HCT116 (cell line): ENCODE results near the gene AURKA.

ENCODE experiments used
- CEBPB ChIP-seq: IDR thresholded peaks from 2 replicates; pipeline ENCODE4 v1.6.1; 2012; ENCODE audit warnings: low read depth
- CTCF ChIP-seq, 3 experiments: fragments of 200-600 bp in 1 of 3; sonication (generic) in 1 of 3; IDR thresholded peaks in 2 of 3; conservative IDR thresholded peaks in 1 of 3; 2 replicates each; pipeline ENCODE4 v1.5.1; 2012 to 2017; ENCODE audit warnings: low read depth in 2 of 3, low read length in 2 of 3, antibody characterized with exemption in 1 of 3, borderline replicate concordance in 1 of 3, control low read depth in 1 of 3, mild to moderate bottlenecking in 1 of 3, mixed read lengths in 1 of 3, mixed run types in 1 of 3, moderate library complexity in 1 of 3; ENCODE audit not compliant: insufficient read depth in 1 of 3
- EZH2phosphoT487 ChIP-seq: fragments of 200-600 bp; IDR thresholded peaks from 2 replicates; pipeline ENCODE4 v1.6.1; 2018; ENCODE audit warnings: antibody characterized with exemption, borderline replicate concordance
- POLR2A ChIP-seq: IDR thresholded peaks from 2 replicates; pipeline ENCODE4 v1.7.0; 2011; ENCODE audit warnings: borderline replicate concordance; ENCODE audit not compliant: insufficient read depth, insufficient read length; ENCODE audit errors: extremely low read depth
- POLR2AphosphoS5 ChIP-seq: IDR thresholded peaks from 2 replicates; pipeline ENCODE4 v1.6.1; 2011; ENCODE audit warnings: mild to moderate bottlenecking, low read depth, low read length, moderate library complexity
- RAD21 ChIP-seq: IDR thresholded peaks from 2 replicates; pipeline ENCODE4 v1.6.1; 2012; ENCODE audit warnings: low read depth, mild to moderate bottlenecking
- REST ChIP-seq: IDR thresholded peaks from 2 replicates; pipeline ENCODE4 v1.6.1; 2012; ENCODE audit warnings: low read depth
- SIN3A ChIP-seq: IDR thresholded peaks from 2 replicates; pipeline ENCODE4 v1.6.1; 2012; ENCODE audit warnings: low read depth
- SP1 ChIP-seq: IDR thresholded peaks from 2 replicates; pipeline ENCODE4 v1.6.1; 2012; ENCODE audit warnings: low read depth
- SRF ChIP-seq: IDR thresholded peaks from 2 replicates; pipeline ENCODE4 v1.6.1; 2012; ENCODE audit warnings: low read depth
- TCF7L2 ChIP-seq: IDR thresholded peaks from 2 replicates; pipeline ENCODE4 v1.7.0; 2011; ENCODE audit warnings: borderline replicate concordance, inconsistent platforms; ENCODE audit not compliant: insufficient read depth, insufficient read length; ENCODE audit errors: extremely low read depth

DNA sequence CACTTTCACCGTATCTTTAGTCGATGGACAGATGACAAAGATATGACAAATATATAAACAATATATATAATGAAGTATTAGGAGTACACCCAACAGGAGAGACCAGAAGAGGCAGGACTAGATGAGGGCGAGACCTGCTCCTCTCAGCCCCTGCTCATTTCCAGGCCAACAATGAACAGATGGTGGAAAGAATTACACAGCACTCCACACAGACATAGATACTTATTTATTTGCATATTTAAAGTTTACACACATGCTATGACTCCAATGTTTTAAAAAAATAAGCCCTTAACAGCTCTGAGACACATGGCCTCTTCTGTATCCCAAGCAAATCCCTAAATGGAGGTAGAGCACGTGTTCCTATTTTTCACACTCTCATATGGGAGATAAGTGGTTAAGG lies 22.8 kb downstream of the AURKA start:
- no peak for TF ChIP-seq RAD21
- TF ChIP-seq SIN3A = no peak
- no peak for TF ChIP-seq CTCF (IDR thresholded peaks at IDR 0.05 in 2 of 3, conservative IDR thresholded peaks at IDR 0.05 in 1 of 3; ENCODE audit: borderline replicate concordance in 1 of 3, insufficient read depth in 1 of 3, low read depth in 2 of 3, low read length in 2 of 3)
- TF ChIP-seq POLR2AphosphoS5 = no peak
- TF ChIP-seq POLR2A = no peak
- no peak for TF ChIP-seq EZH2phosphoT487
- TF ChIP-seq REST = no peak
- no peak for TF ChIP-seq TCF7L2
- no peak for TF ChIP-seq CEBPB
- TF ChIP-seq SP1 = no peak
- no peak for TF ChIP-seq SRF
